ELR (cell line): ENCODE results near the gene SH2B3.
A peak's percentile ranks its signal among the peaks of the same experiment; 100 is the strongest.
"Not testable (repeated sequence)": the region's sequence is repeated elsewhere in the genome, so short reads cannot be mapped to it uniquely, and the experiment has no call there.

ENCODE experiments used
- DNase-seq: peaks from one replicate; pipeline ENCODE4 v3.0.0-alpha.2; 2015; ENCODE audit warnings: low read depth

The SH2B3 gene

DNA sequence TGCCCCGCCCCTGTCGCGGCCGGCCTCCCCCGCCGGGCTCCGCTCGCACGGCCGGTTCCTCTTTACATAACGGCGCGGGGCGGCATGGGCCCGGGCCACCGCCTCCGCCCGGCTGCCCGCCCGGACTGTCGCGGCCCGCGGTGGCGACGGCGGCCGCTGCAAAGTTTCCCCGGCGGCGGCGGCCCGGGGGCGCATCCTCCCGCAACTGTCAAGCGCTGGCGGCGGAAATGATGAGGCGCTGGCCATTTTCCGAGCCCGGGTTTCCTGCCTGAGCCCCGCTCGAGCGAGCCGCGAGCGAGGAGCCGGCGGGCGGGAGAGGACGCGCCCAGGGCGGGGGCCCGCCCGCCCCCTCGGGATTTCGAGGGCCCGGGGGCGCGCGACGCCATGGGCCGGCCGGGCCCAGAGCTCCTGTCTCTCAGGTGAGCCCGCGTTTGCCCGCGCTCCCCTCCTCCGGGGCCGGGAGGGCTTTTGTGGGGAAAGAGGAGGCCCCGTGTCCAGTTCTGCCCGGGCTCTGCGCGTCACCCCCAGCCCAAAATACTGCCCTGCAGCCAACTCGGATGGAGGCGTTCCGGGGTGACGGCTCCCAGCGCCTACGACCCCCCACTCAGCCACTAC lies at the start of gene SH2B3:
TSS of gene SH2B3 (plus strand) at position 65 of the 615 bp plus-strand sequence. CDS start 12,223 bp downstream, outside the sequence.
- DNase-seq = peak; percentile 82

DNA sequence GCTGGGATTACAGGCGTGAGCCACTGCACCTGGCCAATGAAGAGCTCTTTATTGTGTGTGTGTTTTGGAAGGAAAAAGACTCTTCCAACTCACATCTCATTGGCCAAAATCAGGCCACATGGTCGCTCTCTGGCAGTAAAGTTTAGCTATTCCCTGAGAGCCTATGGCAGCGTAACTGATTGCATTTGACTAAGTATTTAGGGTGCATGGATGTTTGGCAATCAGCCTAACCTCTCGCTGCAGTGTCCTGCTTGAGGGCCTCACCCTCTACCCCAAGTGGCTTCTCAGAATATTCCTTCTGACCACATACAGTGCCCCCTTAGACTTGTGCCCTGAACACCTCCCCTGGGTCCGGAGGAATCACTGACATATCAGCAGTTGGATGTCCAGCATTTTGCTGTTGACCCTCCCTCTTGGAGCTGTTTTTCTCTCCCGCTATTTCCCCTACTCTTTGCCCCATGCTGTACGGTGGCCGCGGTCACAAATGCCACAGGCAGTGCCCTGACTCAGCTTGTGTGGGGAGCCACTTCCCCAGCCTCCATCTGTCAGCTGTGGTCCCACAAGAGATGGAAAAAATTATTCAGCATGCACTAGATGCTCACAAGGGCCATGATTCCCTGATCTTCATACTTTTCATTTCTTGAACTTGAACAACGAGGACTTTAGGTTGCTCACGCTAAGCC lies 46.4 kb upstream of the SH2B3 start:
- DNase-seq = no peak

DNA sequence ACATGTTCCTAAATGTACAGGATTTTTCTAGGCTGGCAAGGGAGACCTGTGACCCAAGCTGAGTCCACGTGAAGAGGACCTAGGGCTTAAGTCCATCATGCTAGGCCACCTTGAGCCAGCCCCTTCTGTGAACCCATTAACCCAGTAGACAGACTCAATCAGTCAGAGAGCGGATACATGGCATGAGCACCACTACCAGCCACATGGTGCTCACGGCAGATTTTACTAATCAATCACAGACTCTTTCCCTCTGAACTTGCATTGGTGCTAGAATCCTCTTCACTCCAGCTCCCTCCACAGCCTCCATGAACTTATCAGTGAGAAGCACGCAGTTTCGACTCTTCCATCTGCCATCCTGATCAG lies 45.8 kb upstream of the SH2B3 start:
- DNase-seq = no peak

DNA sequence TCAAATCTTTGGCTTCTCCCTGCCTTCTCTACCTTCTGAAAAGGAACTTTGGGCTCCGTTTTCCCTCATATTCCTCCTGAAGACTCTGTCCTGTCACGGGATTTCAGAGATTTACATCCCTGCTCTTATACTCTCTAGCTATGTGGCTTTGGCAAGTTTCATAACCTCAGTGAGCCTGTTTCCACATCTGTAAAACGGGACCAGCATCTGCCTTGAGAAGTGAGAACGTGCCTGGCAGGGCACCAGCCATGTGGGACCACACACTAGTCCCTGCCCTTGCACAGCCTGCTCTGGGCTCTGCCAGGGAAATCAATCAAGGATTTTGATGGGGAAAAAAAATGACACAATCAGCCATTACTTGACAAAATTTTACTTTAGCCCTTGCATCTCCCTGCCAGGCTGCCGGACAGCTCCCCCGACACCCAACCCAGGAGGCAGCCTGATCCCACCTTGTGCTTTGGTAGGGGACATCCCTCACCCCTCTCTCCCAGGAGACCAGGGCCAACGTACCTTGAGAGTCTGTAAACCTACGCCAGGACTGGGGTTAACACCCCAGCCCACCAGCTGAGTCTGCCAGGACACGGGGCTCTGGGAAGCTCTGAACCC lies 45.3 kb upstream of the SH2B3 start:
- DNase-seq = no peak

DNA sequence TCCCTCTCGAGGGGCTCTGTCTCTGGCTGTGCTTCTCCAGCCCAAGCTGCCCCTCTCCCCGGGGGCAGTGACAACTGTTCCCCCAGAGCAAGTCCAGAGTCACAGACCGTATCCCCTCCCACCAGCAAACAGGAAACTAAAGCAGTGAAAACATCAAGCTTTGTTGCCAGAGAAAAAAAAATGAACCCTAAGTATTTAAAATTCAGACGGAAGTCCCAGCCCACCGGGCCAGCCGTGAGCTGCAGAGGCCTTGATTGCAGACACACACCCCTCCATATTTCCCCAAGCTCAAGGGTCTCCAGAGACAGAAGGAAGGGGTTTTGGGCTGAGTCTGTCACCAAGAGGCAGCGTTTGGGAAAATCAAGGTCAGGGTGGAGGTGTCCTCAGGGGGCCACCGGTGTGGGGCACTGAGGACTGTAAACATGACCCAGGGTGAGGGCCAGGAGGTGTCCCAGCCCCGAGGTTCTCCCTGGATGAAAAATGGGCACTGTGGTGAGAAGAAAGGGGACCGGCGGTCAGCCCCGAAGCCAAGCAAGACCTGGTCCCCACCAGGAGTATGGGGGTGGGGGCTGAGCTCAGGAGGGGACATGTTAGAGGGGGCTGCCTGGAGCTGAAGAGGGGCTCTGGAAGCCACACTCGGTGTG lies 44.5 kb upstream of the SH2B3 start:
- no peak for DNase-seq

- no peak for DNase-seq
Measured at GRCh38 chr12:111361717-111362576, 43.8 kb upstream of the SH2B3 start.

DNA sequence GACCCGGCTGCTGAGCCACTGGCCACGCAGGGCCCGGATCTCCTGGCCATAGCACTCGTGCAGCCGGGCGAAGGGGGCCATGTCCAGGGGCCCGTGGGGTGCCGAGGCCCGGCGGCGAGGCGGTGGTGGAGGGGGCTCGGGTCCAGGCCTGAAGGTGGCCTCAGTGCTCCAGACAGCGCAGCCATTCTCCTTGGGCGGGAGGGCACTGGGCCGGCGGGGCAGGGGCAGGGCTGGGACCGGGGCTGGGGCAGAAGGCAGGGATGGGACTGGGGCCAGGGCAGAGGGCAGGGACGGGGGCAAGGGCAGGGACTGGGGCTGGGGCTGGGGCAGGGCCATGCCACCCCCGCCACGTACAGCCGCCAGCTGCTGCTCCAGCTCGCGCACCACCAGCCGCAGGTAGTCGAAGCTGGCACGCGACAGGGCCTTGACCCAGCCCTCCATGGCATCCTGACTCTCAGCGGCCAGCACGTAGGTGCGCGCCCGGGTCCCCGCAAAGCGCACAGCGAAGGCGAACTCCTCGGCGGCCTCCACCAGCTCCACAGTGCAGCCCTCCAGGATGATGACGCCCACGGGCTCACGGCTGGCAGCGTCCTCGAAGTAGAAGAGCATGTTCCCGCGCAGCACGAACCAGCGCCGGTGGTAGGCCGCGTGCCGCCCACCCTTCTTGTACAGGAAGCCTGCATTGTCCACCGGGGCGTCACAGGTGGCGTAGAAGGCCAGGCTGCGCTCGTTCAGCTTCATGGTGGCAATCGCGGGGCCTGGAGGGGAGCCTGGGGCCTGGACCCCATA lies 42.8 kb upstream of the SH2B3 start:
- no peak for DNase-seq

DNA sequence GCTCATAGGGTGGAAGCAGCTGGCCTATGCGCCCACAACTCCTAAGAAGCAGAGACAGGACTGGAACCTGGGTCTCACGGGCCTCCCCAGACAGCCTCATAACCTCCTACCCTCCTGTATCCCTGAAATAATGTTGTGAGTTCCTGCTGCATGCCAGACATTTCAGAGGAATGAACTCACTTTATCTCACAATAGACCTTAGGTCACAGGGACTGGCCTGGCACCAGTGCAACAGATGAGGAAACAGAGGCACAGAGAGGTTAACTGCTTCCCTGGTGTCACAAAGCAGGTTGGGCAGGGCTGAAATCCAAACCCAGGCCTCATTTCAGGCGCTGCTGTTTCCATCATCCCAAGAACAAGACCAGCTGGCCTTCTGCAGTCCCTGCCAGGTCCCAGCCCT lies 42.1 kb upstream of the SH2B3 start:
- peak; percentile 37 for DNase-seq

GRCh38 chr12:111366075-111366474 lies 39.6 kb upstream of the SH2B3 start:
- DNase-seq = no peak

GRCh38 chr12:111366583-111366982 lies 39.1 kb upstream of the SH2B3 start:
- DNase-seq = no peak

- DNase-seq = peak; percentile 51
Measured at GRCh38 chr12:111367661-111368221, 38.0 kb upstream of the SH2B3 start.

DNA sequence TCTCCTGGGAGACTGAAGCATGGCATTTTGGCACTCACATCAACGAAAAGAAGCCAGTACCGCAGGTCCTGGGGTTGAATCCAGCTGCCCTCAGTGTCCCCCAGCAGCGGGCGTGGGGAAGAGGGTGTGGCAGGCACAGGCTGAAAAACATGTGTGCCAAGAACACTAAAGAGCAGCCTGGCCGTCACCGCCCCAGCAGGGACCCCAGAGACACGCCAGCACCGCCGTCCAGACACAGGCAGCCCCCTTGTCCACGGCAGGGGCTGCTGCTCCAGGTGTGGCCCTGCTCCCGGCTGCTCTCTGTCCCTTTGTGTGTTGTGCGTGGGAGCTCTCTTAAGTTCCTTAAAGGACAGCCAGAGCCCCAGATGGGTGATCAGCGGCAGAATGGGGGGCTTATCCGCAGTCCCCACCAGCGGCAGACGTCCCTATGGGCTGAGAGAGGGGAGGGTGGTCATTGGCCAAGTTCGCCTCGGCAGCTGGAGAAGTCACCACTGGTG lies 37.4 kb upstream of the SH2B3 start:
- DNase-seq = no peak

DNA sequence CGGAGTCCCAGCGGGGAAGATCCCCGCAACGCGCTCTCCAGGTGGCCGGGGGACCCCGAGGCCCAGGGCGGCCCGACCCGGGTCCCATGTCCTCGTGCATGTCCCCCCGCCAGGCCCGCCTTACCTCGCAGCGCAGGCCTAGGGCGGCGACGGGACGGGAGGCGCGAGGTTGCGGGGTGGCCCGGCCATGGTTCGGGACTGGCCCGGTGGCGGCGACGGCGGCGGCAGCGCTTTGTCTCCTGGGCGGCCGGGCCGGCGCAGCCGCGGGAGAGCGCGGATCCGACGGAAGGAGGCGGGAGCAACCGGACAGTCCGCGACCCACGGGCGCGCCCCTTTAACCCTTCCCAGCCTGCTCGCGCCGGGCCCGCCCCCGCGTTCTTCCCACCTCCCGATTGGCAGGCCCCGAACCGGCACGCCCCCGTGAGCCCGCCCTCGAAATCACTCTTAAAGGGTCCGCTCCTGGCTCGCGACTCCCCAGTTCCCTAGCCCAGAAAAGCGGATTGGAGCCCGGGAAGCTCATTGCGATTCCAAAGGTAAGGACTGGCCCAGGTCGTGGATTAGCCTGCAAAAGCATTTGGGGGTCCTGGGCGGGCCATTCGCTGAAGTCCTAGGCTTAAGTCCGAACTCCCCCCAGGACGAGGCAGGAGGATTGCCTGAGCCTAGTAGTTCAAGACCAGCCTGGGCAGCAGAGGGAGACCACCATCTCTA lies 36.8 kb upstream of the SH2B3 start, which contains the start of gene PHETA1:
TSS of gene PHETA1 (minus strand) at position 308 of the 708 bp plus-strand sequence. CDS start 5,668 bp downstream, outside the sequence.
- DNase-seq = peak; percentile 90

- DNase-seq = no peak
Measured at GRCh38 chr12:111369496-111370220, 36.1 kb upstream of the SH2B3 start.

- not testable (repeated sequence) for DNase-seq
Measured at GRCh38 chr12:111373231-111373630, 32.5 kb upstream of the SH2B3 start.

DNA sequence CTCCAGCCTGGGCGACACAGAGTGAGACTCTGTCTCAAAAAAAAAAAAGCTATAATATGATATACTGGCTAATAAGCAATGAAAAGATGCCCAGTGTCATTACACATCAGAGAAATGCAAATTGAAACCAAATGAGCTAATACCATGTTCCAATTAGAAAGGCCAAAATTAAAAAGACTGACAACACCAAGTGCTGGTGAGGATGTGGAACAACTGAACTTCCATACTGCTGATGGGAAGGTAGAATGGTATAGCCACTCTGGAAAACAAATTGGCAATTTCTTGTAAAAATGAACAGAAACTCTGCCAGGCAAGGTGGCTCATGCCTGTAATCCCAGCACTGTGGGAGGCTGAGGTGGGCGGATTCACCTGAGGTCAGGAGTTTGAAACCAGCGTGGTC lies 28.3 kb upstream of the SH2B3 start:
- DNase-seq = no peak

- DNase-seq = no peak
Measured at GRCh38 chr12:111379942-111380554, 25.7 kb upstream of the SH2B3 start.

GRCh38 chr12:111384596-111384995 lies 21.1 kb upstream of the SH2B3 start:
- no peak for DNase-seq

DNA sequence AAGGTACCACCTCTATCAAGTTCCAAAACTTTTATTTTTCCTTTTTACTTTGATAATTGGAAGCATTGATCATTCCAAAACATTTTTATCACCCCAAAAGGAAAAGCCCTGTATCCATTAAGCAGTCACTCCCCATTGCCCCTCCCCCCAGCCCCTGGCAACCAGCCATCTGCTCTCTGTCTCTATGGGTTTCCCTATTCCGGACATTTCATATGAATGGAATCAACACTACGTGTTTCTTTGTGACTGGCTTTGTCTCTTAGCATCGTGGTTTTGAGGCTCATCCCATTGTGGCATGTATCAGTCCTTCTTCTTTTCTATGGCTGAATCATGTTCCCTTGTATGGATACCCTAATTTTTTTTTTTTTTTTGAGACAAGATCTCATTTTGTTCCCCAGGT lies 18.8 kb upstream of the SH2B3 start:
- no peak for DNase-seq
